Rectal smooth muscle tissue (tissue), 1 donor: ENCODE data around the gene PCBP3.

ENCODE experiments used
- H3K27ac ChIP-seq: one replicate; pipeline ENCODE4 v1.7.0; 2013; ENCODE audit warnings: low read depth, low read length, inconsistent platforms
- H3K27me3 ChIP-seq: one replicate; pipeline ENCODE4 v1.7.0; 2013; ENCODE audit warnings: low read length; ENCODE audit not compliant: control insufficient read depth, insufficient read depth
- H3K36me3 ChIP-seq: one replicate; pipeline ENCODE4 v1.7.0; 2013; ENCODE audit warnings: low read length; ENCODE audit not compliant: control insufficient read depth, insufficient read depth
- H3K4me1 ChIP-seq: one replicate; pipeline ENCODE4 v1.7.0; 2013; ENCODE audit warnings: low read length; ENCODE audit not compliant: control insufficient read depth, insufficient read depth
- H3K4me3 ChIP-seq: one replicate; pipeline ENCODE4 v1.7.0; 2013; ENCODE audit warnings: low read length
- H3K9ac ChIP-seq: one replicate; pipeline ENCODE4 v1.7.0; 2013; ENCODE audit warnings: low read length

Gene PCBP3

GRCh38 chr21:45923146-45923545, 279.6 kb downstream of the PCBP3 start:
- H3K4me3 ChIP-seq: no peak overlapping the region
- H3K27ac ChIP-seq: no peak overlapping the region
- no peaks in the 10 kb centered on the region for H3K27me3 ChIP-seq
- no peaks in the 10 kb centered on the region for H3K4me1 ChIP-seq
- H3K9ac ChIP-seq: no peak overlapping the region
- no peaks in the 10 kb centered on the region for H3K36me3 ChIP-seq

GRCh38 chr21:45926281-45926680, 282.8 kb downstream of the PCBP3 start:
- Histone ChIP-seq H3K4me1 (no peaks in the 10 kb centered on the region), H3K27ac (no peak overlapping the region), H3K36me3 (no peaks in the 10 kb centered on the region), H3K27me3 (no peaks in the 10 kb centered on the region), H3K9ac (no peak overlapping the region), H3K4me3 (no peak overlapping the region)

- no peak overlapping the region for H3K4me3 ChIP-seq
- no peaks in the 10 kb centered on the region for H3K27me3 ChIP-seq
- no peak overlapping the region for H3K27ac ChIP-seq
Measured at GRCh38 chr21:45927032-45927431, 283.5 kb downstream of the PCBP3 start.

GRCh38 chr21:45927851-45928850, 284.6 kb downstream of the PCBP3 start:
- Histone ChIP-seq H3K4me3 (no peak overlapping the region), H3K36me3 (no peaks in the 10 kb centered on the region)

More at GRCh38 chr21:45927032-45927431, 283.5 kb downstream of the PCBP3 start:
- H3K4me1 ChIP-seq: no peaks in the 10 kb centered on the region
- H3K36me3 ChIP-seq: no peaks in the 10 kb centered on the region
- no peak overlapping the region for H3K9ac ChIP-seq

GRCh38 chr21:45929449-45929848, 285.9 kb downstream of the PCBP3 start:
- Histone ChIP-seq H3K4me3 (no peak overlapping the region), H3K27ac (no peak overlapping the region), H3K27me3 (no peaks in the 10 kb centered on the region), H3K4me1 (no peaks in the 10 kb centered on the region), H3K36me3 (no peaks in the 10 kb centered on the region), H3K9ac (no peak overlapping the region)

More at GRCh38 chr21:45927851-45928850, 284.6 kb downstream of the PCBP3 start:
- Histone ChIP-seq H3K9ac (no peak overlapping the region), H3K27me3 (no peaks in the 10 kb centered on the region), H3K4me1 (no peaks in the 10 kb centered on the region), H3K27ac (no peak overlapping the region)

- Histone ChIP-seq H3K9ac (no peak overlapping the region), H3K27ac (no peak overlapping the region), H3K4me1 (no peaks in the 10 kb centered on the region), H3K36me3 (no peaks in the 10 kb centered on the region), H3K4me3 (no peak overlapping the region), H3K27me3 (no peaks in the 10 kb centered on the region)
Measured at GRCh38 chr21:45930231-45930760, 286.8 kb downstream of the PCBP3 start.

GRCh38 chr21:45930792-45931191, 287.3 kb downstream of the PCBP3 start:
- H3K36me3 ChIP-seq: no peaks in the 10 kb centered on the region
- H3K27me3 ChIP-seq: no peaks in the 10 kb centered on the region
- no peak overlapping the region for H3K4me3 ChIP-seq
- no peak overlapping the region for H3K9ac ChIP-seq
- H3K4me1 ChIP-seq: no peaks in the 10 kb centered on the region
- H3K27ac ChIP-seq: no peak overlapping the region

- Histone ChIP-seq H3K27me3 (no peaks in the 10 kb centered on the region), H3K4me1 (no peaks in the 10 kb centered on the region), H3K4me3 (no peak overlapping the region), H3K36me3 (no peaks in the 10 kb centered on the region), H3K27ac (no peak overlapping the region), H3K9ac (no peak overlapping the region)
Measured at GRCh38 chr21:45931397-45931969, 288.0 kb downstream of the PCBP3 start.

- H3K36me3 ChIP-seq: no peaks in the 10 kb centered on the region
- H3K27me3 ChIP-seq: no peaks in the 10 kb centered on the region
- no peak overlapping the region for H3K4me3 ChIP-seq
- H3K9ac ChIP-seq: no peak overlapping the region
- no peak overlapping the region for H3K27ac ChIP-seq
- no peaks in the 10 kb centered on the region for H3K4me1 ChIP-seq
Measured at GRCh38 chr21:45932922-45933502, 289.5 kb downstream of the PCBP3 start.

- Histone ChIP-seq H3K4me3 (no peak overlapping the region), H3K9ac (no peak overlapping the region), H3K27me3 (no peaks in the 10 kb centered on the region), H3K27ac (no peak overlapping the region), H3K36me3 (no peaks in the 10 kb centered on the region), H3K4me1 (no peaks in the 10 kb centered on the region)
Measured at GRCh38 chr21:45934085-45934484, 290.6 kb downstream of the PCBP3 start.

GRCh38 chr21:45934554-45934953, 291.0 kb downstream of the PCBP3 start:
- no peak overlapping the region for H3K4me3 ChIP-seq
- H3K36me3 ChIP-seq: no peaks in the 10 kb centered on the region
- H3K9ac ChIP-seq: no peak overlapping the region
- H3K27ac ChIP-seq: no peak overlapping the region
- H3K27me3 ChIP-seq: no peaks in the 10 kb centered on the region
- H3K4me1 ChIP-seq: no peaks in the 10 kb centered on the region

- no peaks in the 10 kb centered on the region for H3K4me1 ChIP-seq
- H3K9ac ChIP-seq: no peak overlapping the region
- no peaks in the 10 kb centered on the region for H3K27me3 ChIP-seq
- H3K36me3 ChIP-seq: no peaks in the 10 kb centered on the region
- H3K27ac ChIP-seq: no peak overlapping the region
- no peak overlapping the region for H3K4me3 ChIP-seq
Measured at GRCh38 chr21:45935628-45936027, 292.1 kb downstream of the PCBP3 start.
